ENCODE results near the gene CTNNBIP1. TPM values are rescaled to one million over a fixed set of nuclear protein-coding genes. Genes with fewer than 3 reads are reported as not detected.

CTNNBIP1 gene
- total RNA-seq, 1 donor from 2014 or later = 6.7 TPM

DNA sequence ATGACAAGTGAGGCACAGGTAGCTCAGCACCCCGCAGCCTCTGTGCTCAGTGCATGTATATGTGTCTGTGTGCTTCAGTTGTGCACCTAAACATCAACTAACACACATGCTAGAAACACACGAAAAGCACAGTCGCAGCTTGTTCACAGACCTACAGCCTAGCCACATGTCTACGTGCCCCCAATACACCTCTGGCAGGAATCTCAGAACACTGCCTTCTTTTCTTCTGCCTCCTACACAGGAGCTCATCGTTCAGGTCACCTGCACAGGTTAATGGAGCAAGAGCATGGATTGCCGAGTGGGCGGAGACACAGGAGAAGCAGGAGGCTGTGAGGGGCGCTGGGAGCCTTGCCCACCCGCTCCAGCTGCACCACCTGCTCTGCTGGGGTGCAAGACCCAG is 31.7 kb downstream of the CTNNBIP1 start:
- peaks cover 3% of the 10 kb centered on the region for H3K36me3 Mint-ChIP-seq (ENCODE audit: low read depth)
- no peaks in the 10 kb centered on the region for H3K27me3 Mint-ChIP-seq
- intact Hi-C loops (cut with micrococcal nuclease) = loop anchor here (10.0 kb wide), 1 partner anchor 476 kb away; no protein-coding TSS in a partner anchor
- DNase-seq = no peak
- no peak for ATAC-seq (ENCODE audit: low read depth)
- peaks cover 7% of the 10 kb centered on the region for H3K4me1 Mint-ChIP-seq
- TF ChIP-seq, protein P1, sequence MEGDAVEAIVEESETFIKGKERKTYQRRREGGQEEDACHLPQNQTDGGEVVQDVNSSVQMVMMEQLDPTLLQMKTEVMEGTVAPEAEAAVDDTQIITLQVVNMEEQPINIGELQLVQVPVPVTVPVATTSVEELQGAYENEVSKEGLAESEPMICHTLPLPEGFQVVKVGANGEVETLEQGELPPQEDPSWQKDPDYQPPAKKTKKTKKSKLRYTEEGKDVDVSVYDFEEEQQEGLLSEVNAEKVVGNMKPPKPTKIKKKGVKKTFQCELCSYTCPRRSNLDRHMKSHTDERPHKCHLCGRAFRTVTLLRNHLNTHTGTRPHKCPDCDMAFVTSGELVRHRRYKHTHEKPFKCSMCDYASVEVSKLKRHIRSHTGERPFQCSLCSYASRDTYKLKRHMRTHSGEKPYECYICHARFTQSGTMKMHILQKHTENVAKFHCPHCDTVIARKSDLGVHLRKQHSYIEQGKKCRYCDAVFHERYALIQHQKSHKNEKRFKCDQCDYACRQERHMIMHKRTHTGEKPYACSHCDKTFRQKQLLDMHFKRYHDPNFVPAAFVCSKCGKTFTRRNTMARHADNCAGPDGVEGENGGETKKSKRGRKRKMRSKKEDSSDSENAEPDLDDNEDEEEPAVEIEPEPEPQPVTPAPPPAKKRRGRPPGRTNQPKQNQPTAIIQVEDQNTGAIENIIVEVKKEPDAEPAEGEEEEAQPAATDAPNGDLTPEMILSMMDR (IDR thresholded peaks at IDR 0.05) = no peak
- H3K9me3 Mint-ChIP-seq = no peaks in the 10 kb centered on the region
- no peak overlapping the region for H3K27ac Mint-ChIP-seq
- no peak overlapping the region for H3K4me3 Mint-ChIP-seq
- CTCF ChIA-PET = interaction anchor here (1.1 kb wide), 1 partner anchor 64 kb away, joined by 3 read pairs; no protein-coding TSS in a partner anchor
- POLR2A ChIA-PET = no interaction called here

DNA sequence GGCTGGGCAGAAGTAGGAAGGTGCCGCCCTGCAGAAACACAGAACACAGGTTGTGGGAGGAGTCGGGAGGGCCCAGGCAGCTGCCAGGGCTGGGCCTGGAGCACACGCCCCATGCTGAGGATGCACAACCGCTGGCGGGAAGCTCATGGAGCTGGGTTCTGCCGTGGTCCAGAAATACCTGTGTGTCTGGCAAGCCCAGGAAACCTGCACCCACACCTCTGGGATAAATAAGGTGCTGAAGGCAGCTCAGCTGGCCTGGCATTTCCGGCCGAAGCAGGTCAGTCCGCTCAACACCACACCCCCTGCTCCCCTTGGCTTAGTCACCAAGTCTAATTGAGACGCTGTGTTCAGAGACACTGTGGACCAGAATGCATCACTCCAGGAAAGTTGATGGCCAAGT is 32.1 kb downstream of the CTNNBIP1 start:
- no peak for DNase-seq
- intact Hi-C loops (cut with micrococcal nuclease) = loop anchor here (10.0 kb wide), 1 partner anchor 477 kb away; no protein-coding TSS in a partner anchor
- Mint-ChIP-seq H3K36me3 (ENCODE audit: low read depth) (peaks cover 3% of the 10 kb centered on the region), H3K4me1 (peaks cover 7% of the 10 kb centered on the region), H3K27me3 (no peaks in the 10 kb centered on the region), H3K27ac (no peak overlapping the region), H3K4me3 (no peak overlapping the region), H3K9me3 (no peaks in the 10 kb centered on the region)
- no peak for ATAC-seq (ENCODE audit: low read depth)
- TF ChIP-seq, protein P1 (IDR thresholded peaks at IDR 0.05) = no peak
- POLR2A ChIA-PET = no interaction called here
- CTCF ChIA-PET = interaction anchor here (0.7 to 1.7 kb wide), 4 partner anchors 11 to 64 kb away, joined by 3 to 5 read pairs (median 3); no protein-coding TSS in a partner anchor

DNA sequence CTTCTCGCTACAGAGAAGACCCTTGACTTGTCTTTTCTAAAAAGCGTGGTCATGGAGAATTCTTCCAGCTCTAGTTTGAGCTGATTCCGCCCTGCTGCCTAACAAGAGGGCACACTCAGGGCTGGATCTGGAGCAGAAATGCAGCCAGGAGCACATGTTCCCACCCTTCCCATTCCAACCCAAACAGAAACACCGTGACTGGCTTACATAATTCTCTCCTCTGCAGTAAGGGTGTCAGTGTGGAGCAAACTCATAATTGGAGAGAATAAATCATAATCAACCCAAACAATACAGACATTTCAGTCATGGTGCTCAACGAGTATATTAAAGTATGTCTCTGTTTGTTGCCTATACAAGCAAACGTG is 34.5 kb downstream of the CTNNBIP1 start:
- H3K36me3 Mint-ChIP-seq (ENCODE audit: low read depth) = no peaks in the 10 kb centered on the region
- DNase-seq (no peak), ATAC-seq (ENCODE audit: low read depth) (no peak)
- H3K27me3 Mint-ChIP-seq = no peaks in the 10 kb centered on the region
- TF ChIP-seq, protein P1 (IDR thresholded peaks at IDR 0.05) = no peak
- intact Hi-C loops (cut with micrococcal nuclease) = loop anchor here (1.0 to 10.0 kb wide), 4 partner anchors 35 to 479 kb away; partner anchors contain the start of genes CTNNBIP1 and UBE4B
- peaks cover 5% of the 10 kb centered on the region for H3K4me1 Mint-ChIP-seq
- CTCF ChIA-PET = interaction anchor here (1.1 kb wide), 1 partner anchor 46 kb away, joined by 3 read pairs; no protein-coding TSS in a partner anchor
- no peak overlapping the region for H3K4me3 Mint-ChIP-seq
- no peaks in the 10 kb centered on the region for H3K9me3 Mint-ChIP-seq
- no peak overlapping the region for H3K27ac Mint-ChIP-seq
- POLR2A ChIA-PET = no interaction called here

DNA sequence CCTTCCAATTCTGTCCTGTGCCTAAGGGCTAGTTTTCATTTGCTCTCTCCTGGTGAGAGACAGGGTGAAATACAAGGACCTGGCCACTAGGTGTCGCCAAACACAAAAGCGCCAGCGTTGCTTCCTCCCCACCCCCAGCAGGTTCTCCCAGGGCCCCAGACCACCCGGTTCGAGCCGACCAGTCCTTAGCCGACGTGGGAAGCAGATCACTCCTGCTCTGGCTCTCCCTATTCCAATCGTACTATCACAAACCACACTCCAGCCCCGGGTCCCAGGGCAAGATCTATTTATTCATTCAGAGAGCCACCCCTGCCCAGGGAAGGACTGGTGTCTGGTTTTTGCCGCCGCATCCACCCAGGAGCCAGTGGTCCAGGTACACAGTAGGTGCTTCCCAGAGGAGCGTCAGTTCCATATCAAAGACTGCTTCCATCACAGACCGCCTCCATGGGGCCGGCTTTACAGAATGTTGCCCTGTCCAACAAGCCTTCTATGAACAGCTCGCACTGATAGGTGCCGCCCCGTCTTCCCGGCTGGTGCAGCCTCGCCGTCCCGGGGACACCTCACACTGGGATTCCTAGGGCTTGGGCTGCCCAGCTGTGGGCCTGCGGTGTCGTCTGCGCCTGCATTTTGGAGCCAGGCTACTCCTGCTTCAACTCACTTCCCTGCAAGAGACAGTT is 35.0 kb downstream of the CTNNBIP1 start:
- Mint-ChIP-seq H3K9me3 (no peaks in the 10 kb centered on the region), H3K4me3 (no peak overlapping the region), H3K4me1 (peaks cover 5% of the 10 kb centered on the region), H3K27ac (peak overlapping the region; percentile 11), H3K27me3 (no peaks in the 10 kb centered on the region), H3K36me3 (ENCODE audit: low read depth) (no peaks in the 10 kb centered on the region)
- intact Hi-C loops (cut with micrococcal nuclease) = loop anchor here (1.0 to 10.0 kb wide), 4 partner anchors 35 to 480 kb away; partner anchors contain the start of genes CTNNBIP1 and UBE4B
- ChIA-PET CTCF (interaction anchor here (1.0 to 2.1 kb wide), 4 partner anchors 46 to 93 kb away, joined by 3 to 7 read pairs (median 3); no protein-coding TSS in a partner anchor), POLR2A (no interaction called here)
- ATAC-seq (ENCODE audit: low read depth) (peak; percentile 97), DNase-seq (peak; percentile 59)
- TF ChIP-seq, protein P1 (IDR thresholded peaks at IDR 0.05) = no peak

DNA sequence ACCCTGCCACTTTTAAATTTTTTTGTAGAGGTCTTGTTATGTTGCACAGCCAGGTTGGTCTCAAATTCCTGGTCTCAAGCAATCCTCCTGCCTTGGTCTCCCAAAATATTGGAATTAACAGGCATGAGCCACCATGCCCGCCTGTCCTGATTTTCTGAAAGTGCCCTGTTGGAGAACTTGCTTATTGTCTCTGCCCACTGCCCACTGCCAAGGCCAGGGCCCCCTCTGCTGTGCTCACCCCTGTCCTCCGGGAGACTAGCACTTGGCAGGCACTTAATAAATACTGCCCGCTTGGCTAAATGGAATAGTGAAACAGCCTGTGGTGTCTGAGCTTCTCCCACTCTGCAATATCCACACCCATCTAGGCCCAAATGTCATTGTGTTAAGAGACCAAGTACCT is 35.7 kb downstream of the CTNNBIP1 start:
- Mint-ChIP-seq H3K27me3 (no peaks in the 10 kb centered on the region), H3K4me1 (peaks cover 5% of the 10 kb centered on the region), H3K36me3 (ENCODE audit: low read depth) (no peaks in the 10 kb centered on the region), H3K9me3 (no peaks in the 10 kb centered on the region), H3K27ac (no peak overlapping the region), H3K4me3 (no peak overlapping the region)
- CTCF ChIA-PET = interaction anchor here (1.0 to 2.1 kb wide), 4 partner anchors 46 to 265 kb away, joined by 3 to 7 read pairs (median 4); no protein-coding TSS in a partner anchor
- TF ChIP-seq, protein P1 (IDR thresholded peaks at IDR 0.05) = no peak
- DNase-seq (no peak), ATAC-seq (ENCODE audit: low read depth) (no peak)
- POLR2A ChIA-PET = no interaction called here
- intact Hi-C loops (cut with micrococcal nuclease) = loop anchor here (10.0 kb wide), 1 partner anchor 480 kb away; no protein-coding TSS in a partner anchor

Measured in activated B cell treated with CpG ODN at 0.5 μM for 24 hours (primary cell).